Activated CD8-positive, alpha-beta memory T cell treated with anti-CD3 and anti-CD28 coated beads for 4 hours (primary cell): ENCODE data around the gene RAB18.
A peak's percentile ranks its signal among the peaks of the same experiment; 100 is the strongest.
"Not testable (repeated sequence)": the region's sequence is repeated elsewhere in the genome, so short reads cannot be mapped to it uniquely, and the experiment has no call there.

Source experiments
- DNase-seq, 2 donors: peaks; one replicate each; pipeline ENCODE4 v3.0.0-alpha.2; 2020; ENCODE audit warnings: low read depth in 2 of 2

RAB18 gene

DNA sequence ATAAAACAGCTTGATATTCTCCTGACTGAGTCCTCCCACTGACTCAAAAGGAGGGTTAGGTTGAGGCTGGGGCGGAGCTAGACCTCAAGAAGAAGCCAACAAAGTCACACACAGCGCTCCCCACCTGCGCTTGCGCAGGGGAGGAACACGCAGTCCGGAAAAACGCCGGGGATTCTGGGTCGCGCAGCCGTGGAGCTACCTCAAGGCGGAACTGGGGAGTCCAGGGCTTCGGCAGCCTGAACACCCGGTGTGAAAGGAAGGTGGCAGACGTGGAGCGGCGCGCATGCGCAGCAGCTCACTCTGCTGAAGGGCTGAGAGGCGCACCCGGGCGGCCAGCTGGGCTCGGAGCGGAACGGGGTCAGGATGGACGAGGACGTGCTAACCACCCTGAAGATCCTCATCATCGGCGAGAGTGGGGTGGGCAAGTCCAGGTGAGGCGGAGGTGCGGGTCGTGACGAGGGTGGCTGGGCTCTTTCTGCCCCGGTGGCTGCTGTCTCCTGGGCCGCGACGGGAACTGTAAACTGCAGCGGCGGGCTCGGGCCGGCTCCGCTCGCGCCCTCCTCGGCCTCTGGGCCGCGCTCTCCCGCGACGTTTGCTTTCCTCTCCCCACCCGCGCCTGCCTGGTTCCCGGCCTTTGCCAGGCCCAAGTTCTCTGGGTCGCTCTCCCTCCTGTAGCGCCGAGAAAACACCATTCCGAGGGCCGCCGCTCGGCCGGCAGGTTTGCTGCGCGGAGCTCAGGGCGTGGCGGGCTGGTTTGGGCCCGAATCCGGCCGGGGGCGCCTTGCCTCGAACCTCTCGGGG lies at the start of gene RAB18:
Gene RAB18 (plus strand): TSS at position 298 of the 801 bp plus-strand sequence. CDS start 66 bp downstream, at position 364.
- DNase-seq, result peak; percentile 95 to 98

DNA sequence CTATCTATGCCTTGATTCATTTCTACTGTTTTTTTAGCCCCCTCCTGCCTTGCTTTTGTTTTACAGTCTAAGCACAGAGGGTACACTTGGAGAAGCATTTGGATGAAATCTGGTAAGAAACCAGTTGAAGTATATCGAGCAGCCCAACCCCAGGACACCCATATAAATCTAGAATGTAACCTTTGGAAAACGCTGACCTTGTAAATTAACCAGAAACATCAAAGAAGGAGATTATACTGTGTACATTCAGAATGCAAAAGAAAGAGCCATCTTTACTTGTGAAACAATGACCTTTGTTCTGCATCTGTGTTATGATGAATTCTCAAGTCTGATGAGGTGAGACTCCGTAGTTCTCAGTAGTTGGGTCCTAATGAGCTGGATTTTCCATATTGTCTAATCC lies 49.3 kb upstream of the RAB18 start:
- DNase-seq, result no peak

DNA sequence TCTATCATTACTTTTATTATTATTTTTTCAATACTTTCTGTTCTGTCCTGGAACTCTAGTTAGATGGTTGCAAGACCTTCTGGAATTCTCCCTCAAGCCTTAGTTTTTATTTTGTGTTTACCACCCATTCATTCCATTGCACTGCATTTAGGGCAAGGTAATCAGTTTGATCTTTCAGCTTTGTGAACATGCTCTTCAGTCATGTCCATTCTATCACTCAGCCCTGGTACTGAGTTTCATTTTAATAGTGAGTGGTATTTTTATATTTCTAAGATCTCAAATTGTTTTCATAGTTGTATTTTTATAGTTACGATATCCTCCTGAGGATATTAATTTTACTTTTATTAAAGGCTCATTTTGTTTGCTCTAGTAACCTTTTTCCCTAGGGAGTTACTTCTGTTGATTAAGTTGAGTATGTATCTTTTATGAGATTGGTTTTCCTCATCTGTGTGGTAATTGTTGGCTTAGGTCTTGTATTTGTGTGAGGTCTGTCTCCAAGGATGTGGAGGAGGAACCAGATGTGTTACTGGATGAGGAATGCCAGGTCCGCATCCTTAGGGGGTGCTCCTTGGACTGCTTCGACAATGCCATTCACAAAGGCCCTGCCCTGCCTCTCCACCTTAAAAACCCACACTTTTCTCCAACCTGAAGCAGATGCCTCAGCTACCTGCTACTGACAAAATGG lies 46.7 kb upstream of the RAB18 start:
- DNase-seq, result no peak

GRCh38 chr10:27457966-27458365 lies 46.1 kb upstream of the RAB18 start:
- DNase-seq, result no peak

- no peak for DNase-seq
Observed at GRCh38 chr10:27461312-27461711, 42.8 kb upstream of the RAB18 start.

DNA sequence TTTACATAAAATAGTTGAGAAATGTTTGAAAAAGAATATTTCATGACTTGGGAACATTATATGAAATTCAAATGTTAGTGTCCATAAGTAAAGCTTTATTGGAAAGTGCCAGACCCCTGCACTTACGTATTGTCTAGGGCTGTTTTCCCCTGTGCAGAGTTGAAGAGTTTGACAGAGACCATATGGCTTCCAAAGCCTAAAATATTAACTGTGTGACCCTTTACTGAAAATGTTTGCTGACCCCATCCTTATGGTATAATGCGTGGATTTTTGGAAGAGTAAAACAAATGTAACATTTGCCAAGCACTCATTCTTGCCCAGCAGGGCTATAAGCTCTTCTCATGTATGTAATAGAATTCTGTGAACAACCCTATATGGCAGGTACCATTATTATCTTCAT lies 40.1 kb upstream of the RAB18 start:
- no peak for DNase-seq

DNA sequence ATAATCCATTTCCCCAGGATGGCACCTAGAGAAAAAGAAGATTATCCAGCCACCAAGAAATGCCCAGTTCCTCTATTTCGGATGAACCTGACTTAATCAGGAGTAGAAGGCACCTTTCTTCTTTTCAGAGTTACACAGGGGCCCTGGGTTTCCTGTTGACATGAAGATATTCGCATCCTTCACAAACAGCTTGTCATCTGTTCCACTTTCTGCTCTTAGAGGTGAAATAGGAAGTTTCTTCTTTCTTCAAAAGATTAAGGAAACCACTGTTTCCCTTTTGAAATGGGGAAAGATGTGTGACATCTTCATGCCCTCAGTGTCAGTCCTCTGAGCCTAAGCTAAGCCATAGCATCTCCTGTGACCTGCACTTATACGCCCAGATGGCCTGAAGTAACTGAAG lies 39.1 kb upstream of the RAB18 start:
- DNase-seq, result no peak

DNA sequence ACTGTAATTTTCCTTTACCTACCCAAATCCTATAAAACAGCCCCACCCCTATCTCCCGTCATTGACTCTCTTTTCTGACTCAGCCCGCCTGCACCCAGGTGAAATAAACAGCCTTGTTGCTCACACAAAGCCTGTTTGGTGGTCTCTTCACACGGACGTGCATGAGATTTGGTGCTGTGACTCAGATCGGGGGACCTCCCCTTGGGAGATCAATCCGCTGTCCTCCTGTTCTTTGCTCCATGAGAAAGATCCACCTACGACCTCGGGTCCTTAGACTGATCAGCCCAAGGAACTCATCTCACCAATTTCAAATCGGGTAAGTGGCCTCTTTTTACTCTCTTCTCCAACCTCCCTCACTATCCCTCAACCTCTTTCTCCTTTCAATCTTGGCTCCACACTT lies 38.5 kb upstream of the RAB18 start:
- DNase-seq, result not testable (repeated sequence)

- DNase-seq, result no peak
Observed at GRCh38 chr10:27470885-27471284, 33.2 kb upstream of the RAB18 start.

DNA sequence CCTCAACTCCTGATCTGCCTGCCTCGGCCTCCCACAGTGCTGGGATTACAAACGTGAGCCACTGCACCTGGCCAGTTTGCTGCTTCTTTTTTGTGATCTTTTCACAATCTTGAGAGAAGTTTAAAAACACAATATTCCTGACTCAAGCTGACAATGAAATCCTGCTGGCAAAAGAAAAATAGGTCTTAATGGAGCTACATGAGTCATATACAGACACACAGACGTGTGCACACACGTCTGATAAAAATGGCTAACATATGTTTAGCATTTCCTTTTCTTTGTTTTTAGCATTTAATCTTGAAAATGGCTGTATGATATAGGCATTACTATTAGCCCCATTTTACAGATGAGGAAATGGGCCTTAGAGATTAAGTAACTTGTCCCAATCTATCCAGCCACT lies 29.4 kb upstream of the RAB18 start:
- no peak for DNase-seq

GRCh38 chr10:27479016-27479415 lies 25.1 kb upstream of the RAB18 start:
- DNase-seq, result no peak

DNA sequence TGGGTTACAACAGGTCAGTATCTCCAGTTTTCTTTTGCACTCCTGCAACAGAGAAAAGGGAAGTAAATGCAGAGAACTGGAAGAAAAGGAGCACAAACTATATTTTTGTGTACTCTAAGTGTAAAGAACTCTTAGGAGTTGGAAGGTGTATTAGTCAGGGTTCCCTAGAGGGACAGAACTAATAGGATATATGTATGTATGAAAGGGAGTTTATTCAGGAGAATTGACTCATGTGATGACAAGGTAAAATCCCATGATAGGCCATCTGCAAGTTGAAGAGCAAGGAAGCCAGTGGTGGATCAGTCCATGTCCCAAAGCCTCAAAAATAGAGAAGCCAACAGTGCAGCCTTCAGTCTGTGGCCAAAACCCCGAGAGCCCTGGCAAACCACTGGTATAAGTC lies 22.6 kb upstream of the RAB18 start:
- no peak for DNase-seq

DNA sequence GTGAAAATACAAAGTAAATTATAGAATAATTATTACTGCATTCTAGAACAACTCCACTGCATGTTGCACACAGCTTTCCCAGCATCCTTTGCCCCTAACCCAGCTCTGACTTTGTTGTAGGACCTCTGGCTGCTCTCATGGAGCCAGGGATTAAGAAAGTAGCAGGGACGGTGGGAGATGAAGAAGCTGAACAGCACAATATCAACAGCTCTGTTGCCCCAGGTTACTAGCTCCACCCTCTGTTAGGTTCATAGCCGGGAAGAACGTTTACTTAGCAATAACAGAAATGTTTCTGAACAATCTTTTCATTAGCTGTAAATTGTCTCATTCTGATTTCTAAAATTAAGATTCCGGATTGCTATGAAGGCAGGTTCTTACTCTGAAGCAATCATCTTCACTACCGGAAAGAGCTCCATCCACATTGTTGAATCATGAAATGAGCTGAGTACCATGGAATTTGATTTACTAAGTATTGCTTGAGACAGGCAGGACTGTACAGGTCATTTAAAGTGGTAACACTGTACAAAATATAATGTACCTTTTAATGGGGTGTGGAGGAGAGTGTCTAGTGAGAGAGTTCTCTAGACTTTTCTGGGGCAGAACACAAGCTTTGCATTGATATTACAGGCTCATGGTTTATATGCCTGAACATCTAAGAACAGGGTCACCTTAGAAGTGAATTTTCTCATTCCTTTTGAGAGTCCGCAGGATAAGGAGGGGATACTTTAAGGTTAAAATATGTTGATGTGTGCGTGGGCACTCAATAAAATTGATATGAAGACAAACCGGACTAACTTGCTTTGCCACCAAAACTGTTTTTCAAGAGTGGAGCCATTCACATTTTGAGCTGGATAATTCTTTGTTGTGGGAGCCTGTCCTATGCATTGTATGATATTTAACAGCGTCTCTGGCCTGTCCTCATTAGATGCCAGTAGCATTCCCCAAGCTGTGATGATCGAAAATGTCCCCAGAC lies 20.8 kb upstream of the RAB18 start:
- DNase-seq, result no peak

DNA sequence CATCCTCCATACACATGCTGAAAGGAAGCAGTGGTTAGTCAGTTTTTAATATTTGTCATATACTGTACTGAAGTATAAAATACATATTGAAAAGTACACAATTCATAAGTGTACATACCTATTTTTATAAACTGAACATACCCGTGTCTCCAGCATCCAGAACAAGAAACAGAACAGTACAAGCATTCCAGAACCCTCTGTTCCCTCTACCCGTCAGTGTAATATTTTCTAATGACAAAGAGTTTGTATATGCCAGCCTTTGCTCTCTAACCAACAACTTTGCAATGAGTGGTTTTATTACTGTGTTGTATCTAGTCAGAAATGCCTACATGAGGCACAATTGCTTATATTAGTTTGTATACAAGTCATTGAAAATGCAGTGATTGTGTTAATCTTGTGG lies 18.7 kb upstream of the RAB18 start:
- DNase-seq, result no peak

DNA sequence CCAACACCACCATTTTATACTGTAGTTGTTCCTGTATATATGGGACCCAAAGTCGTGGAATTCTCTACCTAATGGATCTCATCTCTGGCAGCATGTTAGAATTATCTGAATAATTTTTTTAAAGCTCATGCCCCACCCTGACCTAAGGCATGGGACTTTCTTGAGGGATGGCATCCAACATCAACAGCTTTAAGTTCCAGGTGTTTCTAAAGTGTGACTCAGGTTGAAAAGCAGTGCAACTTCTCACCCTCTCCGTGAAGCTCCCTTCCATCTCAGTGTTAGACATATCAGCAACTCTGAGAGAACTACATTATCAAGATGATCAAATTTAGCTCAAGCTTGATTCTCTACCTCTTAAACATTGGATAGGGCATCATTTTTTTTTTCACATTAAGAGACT lies 18.1 kb upstream of the RAB18 start:
- DNase-seq, result no peak

DNA sequence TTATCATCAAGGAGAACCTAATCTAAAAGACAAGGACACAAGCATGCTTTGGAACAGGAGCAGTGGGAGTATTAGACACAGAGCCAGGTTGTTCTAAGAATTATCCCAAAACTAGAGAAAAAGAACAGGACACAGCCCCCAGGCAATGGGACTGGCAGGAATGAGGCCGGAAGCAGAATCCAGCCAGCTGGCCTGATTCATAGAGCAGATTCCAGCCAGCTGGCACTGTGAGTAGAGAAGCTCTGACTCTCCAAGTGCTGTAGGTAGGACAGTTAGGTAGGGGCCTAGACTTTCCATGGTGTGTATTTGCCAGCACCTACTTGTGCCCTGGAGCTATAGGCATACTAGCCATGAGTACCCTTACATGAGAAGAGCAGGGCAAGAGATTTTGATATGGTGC lies 13.3 kb upstream of the RAB18 start:
- no peak for DNase-seq

GRCh38 chr10:27494116-27494805 lies 9.8 kb upstream of the RAB18 start:
- DNase-seq, result no peak

- no peak for DNase-seq
Observed at GRCh38 chr10:27496137-27496536, 8.0 kb upstream of the RAB18 start.

GRCh38 chr10:27500096-27500495 lies 4.0 kb upstream of the RAB18 start:
- no peak for DNase-seq

GRCh38 chr10:27500886-27501285 lies 3.2 kb upstream of the RAB18 start:
- DNase-seq, result no peak

- no peak for DNase-seq
Observed at GRCh38 chr10:27503498-27504006, 552 bp upstream of the RAB18 start.
